AG09309 (cell line): ENCODE results near the gene TMEM86B.

Source experiments
- DNase-seq: peaks from one replicate; pipeline ENCODE4 v3.0.0-alpha.2; 2010; ENCODE audit warnings: low read depth
- H3K4me3 ChIP-seq: 2 replicates; pipeline ENCODE4 v1.5.1; 2011; ENCODE audit warnings: mild to moderate bottlenecking, low read depth, low read length, moderate library complexity; ENCODE audit not compliant: control insufficient read depth
- CTCF ChIP-seq: IDR thresholded peaks from 2 replicates; pipeline ENCODE4 v1.5.1; 2011; ENCODE audit warnings: mild to moderate bottlenecking, low read depth, low read length, inconsistent platforms; ENCODE audit not compliant: insufficient read depth, control insufficient read depth; ENCODE audit errors: missing control alignments

TMEM86B gene

GRCh38 chr19:55252760-55253663, 24.4 kb upstream of the TMEM86B start:
- no peak overlapping the region for H3K4me3 ChIP-seq
- DNase-seq: no peak
- TF ChIP-seq CTCF: no peak

- no peak for DNase-seq
- H3K4me3 ChIP-seq: no peak overlapping the region
Observed at GRCh38 chr19:55251341-55252081, 22.9 kb upstream of the TMEM86B start.

GRCh38 chr19:55250262-55251036, 21.9 kb upstream of the TMEM86B start:
- no peak overlapping the region for H3K4me3 ChIP-seq
- TF ChIP-seq CTCF: no peak
- no peak for DNase-seq

More at GRCh38 chr19:55251341-55252081, 22.9 kb upstream of the TMEM86B start:
- TF ChIP-seq CTCF: no peak

- DNase-seq: no peak
- no peak for TF ChIP-seq CTCF
Observed at GRCh38 chr19:55249841-55250240, 21.3 kb upstream of the TMEM86B start.

GRCh38 chr19:55248704-55249103, 20.1 kb upstream of the TMEM86B start:
- no peak overlapping the region for H3K4me3 ChIP-seq
- TF ChIP-seq CTCF: no peak
- no peak for DNase-seq

More at GRCh38 chr19:55249841-55250240, 21.3 kb upstream of the TMEM86B start:
- no peak overlapping the region for H3K4me3 ChIP-seq

GRCh38 chr19:55248166-55248675, 19.7 kb upstream of the TMEM86B start:
- no peak for TF ChIP-seq CTCF
- H3K4me3 ChIP-seq: no peak overlapping the region
- no peak for DNase-seq
